ENCODE measurements around the gene LMNTD1. TPM values are rescaled to one million over a fixed set of nuclear protein-coding genes. Genes with fewer than 3 reads are reported as not detected.
A peak's percentile ranks its signal among the peaks of the same experiment; 100 is the strongest.

Gene LMNTD1
- total and polyA plus RNA-seq, 8 donors = 0.35 to 2.1 (median 1.7) TPM; not detected in 1

GRCh38 chr12:25533150-25533549 lies 19.9 kb downstream of the LMNTD1 start:
- Histone ChIP-seq H3K27me3 (no peaks in the 10 kb centered on the region), H3K9me3 (no peaks in the 10 kb centered on the region), H3K4me1 (no peaks in the 10 kb centered on the region), H3K27ac (no peak overlapping the region), H3K4me3 (no peak overlapping the region), H3K36me3 (no peaks in the 10 kb centered on the region)
- intact Hi-C loops (cut with DNase I) = no loop called here
- TF ChIP-seq CTCF (IDR thresholded peaks at IDR 0.05) = no peak
- no peak for DNase-seq
- ATAC-seq = no peak

GRCh38 chr12:25531502-25532052 lies 21.5 kb downstream of the LMNTD1 start:
- H3K9me3 ChIP-seq = no peaks in the 10 kb centered on the region
- H3K4me3 ChIP-seq = no peak overlapping the region
- ATAC-seq = no peak
- no peaks in the 10 kb centered on the region for H3K27me3 ChIP-seq
- H3K4me1 ChIP-seq = no peaks in the 10 kb centered on the region
- H3K36me3 ChIP-seq = no peaks in the 10 kb centered on the region
- H3K27ac ChIP-seq = no peak overlapping the region
- no peak for DNase-seq
- intact Hi-C loops (cut with DNase I) = no loop called here
- no peak for TF ChIP-seq CTCF (IDR thresholded peaks at IDR 0.05)

GRCh38 chr12:25529738-25530137 lies 23.3 kb downstream of the LMNTD1 start:
- H3K27me3 ChIP-seq = no peaks in the 10 kb centered on the region
- ATAC-seq = no peak
- intact Hi-C loops (cut with DNase I) = no loop called here
- TF ChIP-seq CTCF (IDR thresholded peaks at IDR 0.05) = no peak
- H3K4me1 ChIP-seq = no peaks in the 10 kb centered on the region
- no peaks in the 10 kb centered on the region for H3K36me3 ChIP-seq
- H3K9me3 ChIP-seq = no peaks in the 10 kb centered on the region
- H3K4me3 ChIP-seq = no peak overlapping the region
- no peak for DNase-seq
- no peak overlapping the region for H3K27ac ChIP-seq

GRCh38 chr12:25526778-25527177 lies 26.3 kb downstream of the LMNTD1 start:
- intact Hi-C loops (cut with DNase I) = no loop called here
- H3K4me3 ChIP-seq = no peak overlapping the region
- H3K4me1 ChIP-seq = no peaks in the 10 kb centered on the region
- no peaks in the 10 kb centered on the region for H3K9me3 ChIP-seq
- DNase-seq (peak in 1 of 4 donors; percentile 5), ATAC-seq (peak; percentile 52)
- no peaks in the 10 kb centered on the region for H3K36me3 ChIP-seq
- H3K27ac ChIP-seq = no peak overlapping the region
- no peaks in the 10 kb centered on the region for H3K27me3 ChIP-seq
- TF ChIP-seq CTCF (IDR thresholded peaks at IDR 0.05) = no peak

- H3K36me3 ChIP-seq = no peaks in the 10 kb centered on the region
- no peaks in the 10 kb centered on the region for H3K4me1 ChIP-seq
- intact Hi-C loops (cut with DNase I) = no loop called here
- H3K27me3 ChIP-seq = no peaks in the 10 kb centered on the region
- ATAC-seq (no peak), DNase-seq (peak in 1 of 4 donors; percentile 17)
- H3K9me3 ChIP-seq = no peaks in the 10 kb centered on the region
- H3K27ac ChIP-seq = no peak overlapping the region
- TF ChIP-seq CTCF (IDR thresholded peaks at IDR 0.05) = no peak
- no peak overlapping the region for H3K4me3 ChIP-seq
These were observed 28.7 kb downstream of the LMNTD1 start for GRCh38 chr12:25524366-25524765.

Data from left lung (tissue), 10 donors.